NCI-H1048 (cell line): ENCODE results near the gene TCF4.

Source experiments
- DNase-seq: peaks from one replicate; lab custom pipeline; 2025; lab: John Stamatoyannopoulos, UW

Gene TCF4

DNA sequence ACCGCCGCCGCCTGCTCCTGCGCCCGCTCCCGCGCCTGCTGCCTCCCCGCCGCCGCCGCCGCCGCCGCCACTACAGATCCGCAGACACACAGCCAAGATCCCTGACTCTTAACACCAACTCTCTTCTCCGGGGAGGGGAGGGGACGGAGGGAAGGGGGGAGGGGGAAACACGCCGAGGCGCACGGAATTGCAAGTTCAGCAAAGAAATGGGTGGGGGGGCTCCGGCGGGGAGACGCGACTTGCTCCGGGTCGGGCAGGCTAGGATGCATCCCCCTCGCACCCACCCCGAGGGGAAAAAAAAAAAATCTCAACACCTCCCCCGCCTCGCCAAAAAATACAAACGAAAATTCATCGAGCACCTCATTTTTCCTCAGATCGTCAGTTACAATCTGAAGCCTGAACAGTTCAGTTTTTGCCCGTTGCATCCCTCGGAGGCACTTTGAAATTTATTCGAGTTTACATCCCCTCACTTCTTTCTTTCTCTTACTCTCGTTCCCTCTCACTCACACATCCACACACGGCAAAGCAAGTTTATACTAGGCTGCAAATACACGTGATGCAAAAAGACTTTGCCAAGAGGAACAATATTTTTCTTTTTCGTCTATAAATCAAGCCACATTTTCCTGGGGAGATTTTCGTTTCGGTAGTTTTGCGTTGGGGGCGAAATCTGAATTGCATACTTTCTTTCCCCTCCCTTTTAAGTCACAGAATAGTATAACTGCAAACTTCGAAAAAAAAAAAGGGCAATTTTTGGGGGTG lies at the start of gene TCF4:
Gene TCF4 (minus strand): TSS at position 82 of the 759 bp plus-strand sequence. CDS start 1,076 bp downstream, outside the sequence.
- DNase-seq = no peak

DNA sequence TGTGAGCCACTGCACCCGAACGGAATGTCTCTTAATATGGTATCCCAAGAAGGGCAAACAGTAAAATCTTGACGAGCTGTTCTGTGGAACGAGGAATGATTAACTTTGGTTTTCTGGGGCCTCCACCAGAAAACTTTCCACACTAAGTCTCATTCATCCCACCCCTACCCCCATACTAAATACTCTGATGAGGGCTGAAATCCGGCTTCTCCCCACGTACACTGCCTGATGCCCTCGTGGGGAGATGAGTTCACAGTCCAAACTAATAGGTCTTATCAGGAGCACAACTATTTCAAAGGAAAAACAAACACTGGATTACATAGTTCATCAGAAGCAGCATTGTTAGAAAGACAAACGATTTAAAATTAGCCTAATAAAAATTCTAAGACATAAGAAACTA lies 49.2 kb upstream of the TCF4 start:
- DNase-seq = no peak

DNA sequence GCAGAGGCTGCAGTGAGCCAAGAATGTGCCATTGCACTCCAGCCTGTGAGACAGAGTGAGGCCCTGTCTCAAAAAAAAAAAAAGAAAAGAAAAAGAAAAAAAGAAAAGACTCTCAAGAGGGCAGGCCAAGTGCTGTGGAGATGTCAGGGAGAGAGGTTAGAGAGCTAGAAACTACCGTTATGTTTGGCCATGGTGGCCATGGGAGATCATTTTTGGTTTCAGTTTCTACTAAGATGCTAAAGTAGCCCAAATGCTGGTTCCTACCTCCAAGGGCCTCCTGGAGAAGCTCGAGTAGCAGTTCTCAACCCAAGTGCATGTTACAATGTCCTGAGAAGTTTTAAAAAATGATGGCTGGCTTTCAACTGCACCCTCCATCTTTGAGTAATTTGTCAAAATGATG lies 47.4 kb upstream of the TCF4 start:
- no peak for DNase-seq

DNA sequence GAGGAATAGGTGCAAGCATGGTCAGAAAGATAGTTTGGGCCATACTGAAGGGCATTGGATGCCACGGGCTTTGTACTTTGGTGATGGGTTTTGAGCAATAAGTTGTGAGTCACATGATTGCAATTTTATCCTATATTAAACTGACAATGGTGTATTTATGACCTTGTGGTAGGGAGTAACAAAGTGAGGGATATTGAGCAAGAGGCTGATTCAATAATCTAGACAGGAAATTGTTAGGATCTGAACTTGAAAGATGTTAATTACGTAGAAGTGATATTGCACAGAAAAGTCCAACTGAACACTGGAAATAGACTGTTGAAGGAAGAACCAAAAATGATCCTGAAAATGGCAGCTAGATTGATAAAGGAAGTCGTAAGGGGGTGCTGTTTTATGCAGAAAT lies 46.6 kb upstream of the TCF4 start:
- DNase-seq = no peak

DNA sequence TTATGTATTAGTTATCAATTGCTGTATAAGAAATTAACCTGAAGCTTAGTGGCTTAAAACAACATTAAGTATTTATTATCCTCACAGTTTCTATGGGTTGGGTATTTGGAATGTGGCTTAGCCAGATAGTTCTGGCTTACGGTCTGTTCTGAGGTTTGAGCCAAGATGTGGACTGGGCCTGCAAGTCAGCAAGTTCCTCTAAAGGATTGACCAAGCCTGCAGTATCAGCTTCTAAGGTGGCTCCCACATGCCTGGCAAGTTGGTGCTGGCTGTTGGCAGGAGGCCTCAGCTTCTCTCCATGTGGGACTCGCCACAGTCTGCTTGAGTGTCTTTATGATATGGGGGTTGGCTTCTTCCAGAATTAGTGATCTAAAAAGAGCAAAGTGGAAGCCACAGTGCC lies 45.0 kb upstream of the TCF4 start:
- no peak for DNase-seq

DNA sequence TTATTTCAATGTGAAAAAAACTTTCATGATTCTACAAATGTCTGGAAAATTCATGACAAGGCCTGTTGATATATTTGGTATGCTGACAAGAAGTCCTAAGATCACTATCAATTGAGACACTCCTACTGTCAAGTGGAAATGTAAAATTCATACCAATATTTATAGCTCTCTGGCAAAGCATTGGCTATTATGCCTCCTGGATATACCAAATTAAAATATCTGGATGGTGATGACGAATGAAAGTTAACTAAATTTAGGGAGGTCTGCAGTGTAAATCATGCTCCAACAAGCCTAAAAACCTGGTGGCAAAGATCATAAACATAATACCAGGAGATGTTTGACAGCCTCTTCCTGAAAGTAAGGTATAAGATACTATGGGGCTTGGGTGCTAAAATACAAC lies 41.1 kb upstream of the TCF4 start:
- no peak for DNase-seq

DNA sequence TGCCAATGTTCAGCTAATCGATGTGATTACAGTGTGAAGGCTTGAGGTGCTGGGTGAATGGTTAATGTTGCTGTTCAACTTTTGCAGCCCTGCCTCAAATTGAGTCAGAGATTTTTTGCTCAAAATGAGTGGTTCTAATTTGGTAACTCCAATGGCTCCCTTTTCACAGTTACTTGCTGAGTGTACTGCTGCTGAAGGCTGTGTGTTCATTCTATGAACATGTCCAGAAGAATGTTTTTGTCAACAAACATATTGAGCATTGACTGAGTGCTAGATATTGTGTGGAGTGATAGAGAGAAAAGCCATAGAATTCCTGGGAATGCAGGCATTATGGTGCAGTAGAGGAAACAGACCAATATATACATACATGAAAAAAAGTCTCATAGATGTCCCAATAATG lies 39.0 kb upstream of the TCF4 start:
- no peak for DNase-seq

DNA sequence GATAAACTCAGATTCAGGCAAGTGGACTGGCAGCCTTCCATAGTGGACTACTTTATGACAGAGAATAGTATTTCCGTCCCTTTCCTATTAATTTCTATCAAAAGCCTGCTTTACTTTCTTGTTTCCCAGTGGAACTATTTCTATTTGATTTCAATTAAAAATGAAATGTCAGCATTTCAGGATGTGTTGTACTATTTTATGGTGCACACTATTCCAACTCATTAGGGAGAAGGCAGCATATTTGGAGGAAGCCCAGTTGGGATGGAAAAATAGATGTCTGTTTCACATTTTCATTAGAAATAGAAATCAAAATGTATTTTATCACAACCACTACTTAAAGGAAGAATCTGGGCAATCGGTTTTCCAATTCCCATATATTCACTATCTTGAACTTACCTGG lies 37.9 kb upstream of the TCF4 start:
- DNase-seq = no peak

DNA sequence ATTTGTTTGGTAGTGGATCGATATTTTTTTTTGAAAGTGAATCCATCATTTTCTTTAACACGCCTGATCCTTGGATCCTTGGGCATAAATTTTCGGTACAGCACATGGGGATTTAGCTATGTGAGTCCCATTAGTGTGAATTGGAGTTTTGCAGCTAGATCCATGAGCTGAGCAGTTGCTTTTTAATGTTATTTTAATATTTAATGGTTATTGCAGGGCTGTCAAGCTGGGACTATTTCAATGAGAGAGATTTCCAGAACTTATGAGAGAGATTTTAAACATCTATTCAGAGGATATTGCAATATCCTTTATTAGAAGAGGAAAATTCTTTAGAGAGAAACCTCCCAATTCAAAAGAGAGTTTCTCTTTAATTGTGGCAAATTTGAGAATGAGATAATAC lies 35.6 kb upstream of the TCF4 start:
- DNase-seq = no peak

DNA sequence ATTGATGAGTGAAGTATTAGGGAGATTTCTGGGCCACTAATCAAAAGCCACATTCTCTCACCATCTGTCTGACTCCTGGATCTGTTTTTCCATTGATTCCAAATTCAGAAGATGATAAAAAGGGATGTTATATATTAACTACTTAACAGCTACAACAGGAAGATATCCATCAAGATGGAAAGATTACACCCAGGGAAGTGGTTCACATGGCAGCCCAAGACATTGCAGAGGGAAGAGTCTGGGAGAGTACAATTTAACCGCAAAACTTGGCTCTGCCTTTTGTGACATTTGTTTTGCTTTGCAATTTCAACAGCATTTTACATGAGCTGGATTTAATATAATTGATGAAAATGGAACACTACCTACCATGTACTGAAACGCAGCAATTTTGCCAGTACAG lies 22.5 kb upstream of the TCF4 start:
- DNase-seq = no peak

DNA sequence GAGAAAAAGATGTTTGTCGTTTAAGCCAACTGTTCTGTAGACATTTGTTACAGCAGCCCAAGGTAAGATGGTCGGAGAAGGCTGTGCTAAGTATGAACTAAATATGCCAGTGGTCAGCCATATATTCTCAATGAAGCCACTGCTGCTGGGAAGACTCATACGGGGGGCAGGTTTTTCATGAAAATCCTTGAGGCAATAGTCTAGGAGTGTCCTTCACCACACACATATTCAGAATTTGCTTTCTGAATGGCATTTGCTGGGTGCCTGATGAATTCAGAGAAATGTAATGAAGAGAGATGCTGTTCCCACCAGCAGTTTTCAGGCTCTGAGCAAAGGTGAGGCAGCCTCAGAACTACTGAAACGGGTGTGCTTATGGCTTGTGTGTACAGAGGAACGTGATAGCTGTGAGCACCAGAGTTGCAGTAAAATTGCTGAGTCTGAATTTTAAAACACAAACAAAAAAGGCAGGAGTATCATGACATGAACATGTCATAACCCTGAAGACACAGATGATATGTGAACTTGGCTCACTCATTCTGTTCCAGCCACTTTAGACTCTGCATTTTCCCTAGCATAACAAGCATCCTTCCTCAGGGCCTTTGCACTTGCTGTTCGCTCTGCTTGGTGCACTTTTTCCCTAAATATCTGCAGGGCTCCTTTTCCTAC lies 21.3 kb upstream of the TCF4 start:
- no peak for DNase-seq

DNA sequence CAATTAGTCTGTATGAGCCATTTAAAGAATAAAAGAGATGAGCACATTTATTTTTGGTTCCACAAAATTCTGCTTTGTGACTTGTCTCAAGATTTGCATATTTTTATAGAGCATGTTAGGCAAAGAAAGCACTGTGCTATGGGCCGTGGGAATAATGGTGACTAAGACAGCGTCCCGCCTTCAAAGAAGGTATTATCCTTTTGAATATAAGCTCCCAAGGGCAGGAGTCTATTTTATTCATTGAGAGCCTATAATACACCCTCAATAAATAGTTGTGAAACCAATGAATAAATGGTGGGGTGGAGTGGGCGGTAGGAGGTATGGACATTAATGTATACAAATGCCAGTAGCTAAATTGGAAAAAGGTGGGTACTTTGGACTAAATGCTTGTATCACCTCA lies 20.5 kb upstream of the TCF4 start:
- DNase-seq = no peak

DNA sequence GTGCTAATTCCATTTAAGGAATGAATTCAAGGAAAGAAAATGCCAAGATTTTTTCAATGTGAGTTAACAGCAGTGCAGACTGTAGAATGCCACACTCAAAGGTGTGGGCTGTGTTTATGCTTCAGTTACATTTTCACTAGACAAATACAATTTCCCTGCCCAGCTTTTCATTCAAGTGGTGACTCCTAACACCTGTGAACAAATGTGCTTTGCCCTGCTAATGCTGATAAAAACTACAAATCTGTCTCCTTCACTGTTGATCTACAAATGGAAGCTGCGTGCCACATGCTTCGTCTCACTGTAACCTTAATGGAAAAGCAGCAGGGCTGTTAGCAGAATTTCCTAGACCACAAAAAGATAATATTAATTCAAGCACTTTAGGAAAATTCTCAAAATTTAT lies 19.8 kb upstream of the TCF4 start:
- no peak for DNase-seq

DNA sequence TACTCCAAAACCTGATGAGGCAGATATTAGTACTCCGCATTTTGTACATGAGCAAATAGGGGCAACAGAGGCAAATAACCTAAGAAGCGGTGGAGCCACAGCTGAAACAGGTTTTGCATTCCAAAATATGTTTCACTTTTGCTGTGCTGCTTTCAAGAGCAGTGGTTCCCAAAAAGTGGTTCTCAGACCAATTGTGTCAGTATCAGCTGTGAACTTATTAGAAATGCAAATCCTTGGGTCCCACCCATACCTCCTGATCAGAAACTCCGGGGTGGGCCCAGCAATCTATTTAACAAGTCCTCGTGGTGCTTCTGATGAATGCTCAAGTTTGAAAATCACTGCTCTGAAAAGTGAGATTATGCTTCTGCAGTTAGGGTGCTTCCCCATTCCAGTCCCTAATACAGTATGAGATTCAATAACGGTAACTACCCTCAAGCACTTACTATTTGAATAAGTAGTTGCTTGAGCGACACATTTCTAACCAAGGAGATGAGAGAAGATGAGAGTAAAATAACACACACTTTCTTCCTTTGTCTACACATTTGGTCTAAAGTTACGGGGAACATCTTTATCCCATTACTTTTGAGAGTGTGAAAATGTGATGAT lies 17.8 kb upstream of the TCF4 start:
- DNase-seq = no peak

DNA sequence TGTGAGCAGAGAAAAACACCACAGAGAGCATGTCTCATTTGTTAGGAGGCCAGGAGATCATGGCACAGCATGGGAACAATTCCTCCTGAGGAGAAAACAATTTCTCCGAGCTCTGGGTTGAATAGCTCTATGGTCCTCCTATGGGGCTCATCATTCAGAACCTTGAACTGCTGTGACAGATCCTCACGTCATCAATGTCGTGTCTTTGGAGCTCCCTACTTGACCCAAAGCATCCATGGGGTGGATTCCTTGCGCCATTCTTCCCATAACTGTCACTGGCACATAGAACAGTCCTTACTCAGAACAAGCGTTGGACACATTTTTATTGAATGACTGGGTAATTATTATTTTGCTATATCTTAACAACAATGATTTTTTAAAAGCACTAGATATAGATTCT lies 15.8 kb upstream of the TCF4 start:
- DNase-seq = no peak

DNA sequence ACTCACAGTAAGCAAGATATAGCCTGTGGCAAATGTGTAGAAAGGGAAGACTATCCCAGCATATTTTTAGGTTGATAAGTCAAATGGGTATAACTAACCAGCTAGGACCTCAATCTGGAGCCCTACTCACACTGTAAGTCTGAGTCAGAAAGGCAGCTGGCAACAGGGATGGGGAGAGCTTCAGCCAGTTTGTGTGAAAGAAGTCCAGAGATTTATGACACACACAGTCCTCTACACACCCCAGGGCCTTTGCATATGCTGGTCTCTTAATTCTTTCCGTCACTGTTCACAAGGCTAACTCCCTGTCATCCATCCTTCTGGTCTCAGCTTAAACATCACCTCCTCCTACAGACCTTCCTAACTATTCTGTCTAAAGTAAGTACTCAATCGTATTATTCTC lies 5.9 kb upstream of the TCF4 start:
- no peak for DNase-seq

DNA sequence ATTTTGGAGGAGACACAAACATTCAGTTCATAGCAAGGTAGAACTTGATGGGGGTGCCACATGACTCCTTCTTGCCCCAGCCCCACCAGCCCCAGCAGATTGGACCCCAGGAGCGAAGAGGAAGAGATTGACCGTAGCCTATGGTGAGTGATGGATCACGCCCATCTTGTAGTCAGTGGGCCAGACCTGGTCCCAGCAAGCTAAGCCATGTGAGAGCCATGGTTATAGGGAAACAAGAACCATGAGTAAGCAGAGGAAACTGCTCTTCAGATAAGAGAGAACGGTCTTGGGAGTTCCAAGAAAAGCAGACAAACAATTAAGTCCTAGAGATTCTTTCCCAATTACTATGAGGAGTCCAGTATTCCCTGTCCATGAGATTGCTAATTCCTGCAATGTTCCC lies 4.6 kb upstream of the TCF4 start:
- no peak for DNase-seq

DNA sequence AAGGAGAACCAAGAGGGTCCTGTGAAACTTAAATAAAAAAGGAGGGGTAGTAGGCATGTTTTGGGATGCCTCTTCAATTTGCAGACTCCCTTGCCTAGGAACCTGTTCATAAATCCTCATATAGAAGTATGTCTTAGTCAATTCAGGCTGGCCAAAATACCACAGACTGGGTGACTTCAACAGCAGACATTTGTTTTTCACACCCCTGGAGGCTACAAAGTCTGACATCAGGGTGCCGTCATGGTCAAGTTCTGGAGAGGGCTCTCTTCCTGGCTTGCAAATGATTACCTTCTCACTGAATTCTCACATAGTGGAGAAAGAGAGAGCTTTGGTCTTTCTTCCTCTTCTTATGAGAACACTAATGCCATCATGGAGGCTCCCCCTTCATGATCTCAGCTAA lies 4.1 kb upstream of the TCF4 start:
- DNase-seq = no peak

DNA sequence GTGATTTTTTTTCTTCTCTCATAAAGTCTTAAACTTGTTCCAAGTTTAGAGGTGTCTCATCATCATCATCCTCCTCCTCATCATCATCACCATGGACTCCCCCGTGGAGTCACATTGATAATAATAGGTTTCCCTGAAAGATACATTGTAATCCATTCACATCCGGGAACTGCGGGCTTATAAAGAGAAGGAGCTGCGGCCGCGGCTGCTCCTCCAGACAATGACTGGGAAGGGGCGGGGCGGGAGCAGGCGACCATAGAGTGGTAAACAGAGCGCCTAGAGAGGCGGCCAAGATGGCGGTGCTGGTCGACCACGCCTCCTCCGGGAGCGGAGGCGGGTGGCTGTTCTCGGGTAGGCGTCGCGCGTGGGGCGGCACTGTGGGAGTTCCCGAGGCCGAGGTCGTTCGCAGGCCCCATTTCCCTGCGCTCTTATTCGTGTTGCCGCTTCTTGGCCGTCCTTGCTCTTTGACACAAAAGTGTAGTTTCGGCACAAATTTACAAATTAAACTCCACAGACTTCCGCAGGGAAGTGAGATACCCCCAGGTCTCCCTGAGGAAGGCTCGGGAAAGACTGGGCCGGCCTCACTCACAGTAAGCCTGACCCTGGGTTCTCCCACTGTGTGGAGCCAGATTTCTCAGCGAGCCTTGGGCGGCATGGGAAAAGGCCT lies 1.8 kb upstream of the TCF4 start:
- peak; percentile 90 for DNase-seq

DNA sequence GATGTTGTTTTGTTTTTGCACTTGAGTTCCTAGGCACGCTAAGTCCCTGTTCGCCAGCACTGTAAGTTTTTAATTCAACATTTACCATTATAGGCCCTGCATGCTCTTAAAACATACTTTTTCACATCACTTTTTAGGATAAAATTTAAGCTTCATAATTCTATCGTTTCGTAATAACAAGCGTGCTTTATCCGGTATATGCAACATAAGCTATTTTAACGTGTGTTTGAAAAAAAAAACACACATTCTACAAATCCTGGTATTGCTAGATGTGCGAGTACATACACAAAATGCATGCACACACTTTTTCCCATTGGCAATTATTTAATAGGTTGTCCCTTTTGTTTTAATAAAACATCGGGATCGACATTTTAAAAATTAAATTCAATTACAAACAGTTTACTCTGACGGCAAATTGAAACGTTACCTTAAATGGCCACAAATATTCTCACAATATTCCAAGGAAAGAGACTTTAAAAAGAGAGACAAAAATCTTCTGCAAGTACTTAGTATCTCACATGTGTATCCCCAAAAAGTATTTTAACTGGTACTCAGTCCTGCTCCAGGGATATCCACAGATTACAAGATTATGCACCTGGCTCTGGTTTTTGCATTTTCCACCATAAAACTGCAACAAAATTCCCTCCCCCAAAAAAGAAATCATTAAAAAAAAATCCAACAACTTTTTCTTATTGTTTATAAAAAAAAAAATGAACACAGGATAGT lies 1.0 kb upstream of the TCF4 start:
- DNase-seq = no peak

DNA sequence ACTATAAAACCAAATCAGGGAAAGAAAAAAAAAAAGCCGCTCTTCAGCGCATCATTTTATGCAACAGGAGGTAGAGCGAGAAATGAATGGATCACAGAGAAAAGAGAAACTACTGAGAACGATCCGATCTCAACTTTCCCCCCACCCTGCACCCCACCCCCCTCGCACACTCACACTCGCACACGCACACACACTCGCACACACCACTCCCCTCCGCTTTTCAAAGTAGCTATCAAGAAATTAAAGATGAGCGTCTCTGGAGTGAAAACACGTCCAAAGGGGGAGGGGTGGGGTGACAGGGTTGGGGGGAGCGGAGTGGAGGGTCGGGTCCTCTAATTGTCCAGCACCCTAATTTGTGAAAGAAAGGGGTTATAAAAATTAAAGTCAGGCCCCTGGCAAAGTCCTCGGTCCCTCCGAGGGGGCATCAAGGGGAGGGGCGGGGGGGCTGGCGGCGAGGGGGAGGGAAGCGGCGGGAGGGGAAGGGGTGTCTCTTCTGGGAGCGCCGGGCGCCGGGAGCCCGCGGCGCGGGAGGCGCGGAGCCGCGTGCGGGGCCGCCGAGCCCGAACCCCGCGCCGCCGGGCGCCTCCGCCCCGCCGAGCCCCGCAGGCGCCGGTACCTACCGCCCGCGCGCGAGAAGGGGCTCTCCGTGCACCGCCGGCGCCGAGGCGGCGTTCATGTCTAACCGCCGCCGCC lies 428 bp downstream of the TCF4 start:
- peak; percentile 29 for DNase-seq
